Measurements from ENCODE around the gene TSHR.

- TF ChIP-seq, protein P1, sequence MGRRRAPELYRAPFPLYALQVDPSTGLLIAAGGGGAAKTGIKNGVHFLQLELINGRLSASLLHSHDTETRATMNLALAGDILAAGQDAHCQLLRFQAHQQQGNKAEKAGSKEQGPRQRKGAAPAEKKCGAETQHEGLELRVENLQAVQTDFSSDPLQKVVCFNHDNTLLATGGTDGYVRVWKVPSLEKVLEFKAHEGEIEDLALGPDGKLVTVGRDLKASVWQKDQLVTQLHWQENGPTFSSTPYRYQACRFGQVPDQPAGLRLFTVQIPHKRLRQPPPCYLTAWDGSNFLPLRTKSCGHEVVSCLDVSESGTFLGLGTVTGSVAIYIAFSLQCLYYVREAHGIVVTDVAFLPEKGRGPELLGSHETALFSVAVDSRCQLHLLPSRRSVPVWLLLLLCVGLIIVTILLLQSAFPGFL (CRISPR knock-in tag; IDR thresholded peaks at IDR 0.05; ENCODE audit: borderline replicate concordance) = no peak
- TF ChIP-seq SP1 (CRISPR knock-in tag; conservative IDR thresholded peaks at IDR 0.05) (no peak), SMAD4 (CRISPR knock-in tag; IDR thresholded peaks at IDR 0.05) (no peak), MAX (CRISPR knock-in tag; IDR thresholded peaks at IDR 0.05) (no peak), RELA (CRISPR knock-in tag; IDR thresholded peaks at IDR 0.05; ENCODE audit: borderline replicate concordance) (no peak), ZNF512 (CRISPR knock-in tag; IDR thresholded peaks at IDR 0.05; ENCODE audit: borderline replicate concordance) (no peak), SOX15 (CRISPR knock-in tag; IDR thresholded peaks at IDR 0.05) (no peak), ZNF671 (CRISPR knock-in tag; IDR thresholded peaks at IDR 0.05) (no peak), CBFB (CRISPR knock-in tag; IDR thresholded peaks at IDR 0.05; ENCODE audit: low read depth) (no peak), ZNF138 (CRISPR knock-in tag; conservative IDR thresholded peaks at IDR 0.05) (no peak), TEAD4 (CRISPR knock-in tag; IDR thresholded peaks at IDR 0.05) (no peak), CREM (CRISPR knock-in tag; IDR thresholded peaks at IDR 0.05) (no peak)
- TF ChIP-seq, protein P2, sequence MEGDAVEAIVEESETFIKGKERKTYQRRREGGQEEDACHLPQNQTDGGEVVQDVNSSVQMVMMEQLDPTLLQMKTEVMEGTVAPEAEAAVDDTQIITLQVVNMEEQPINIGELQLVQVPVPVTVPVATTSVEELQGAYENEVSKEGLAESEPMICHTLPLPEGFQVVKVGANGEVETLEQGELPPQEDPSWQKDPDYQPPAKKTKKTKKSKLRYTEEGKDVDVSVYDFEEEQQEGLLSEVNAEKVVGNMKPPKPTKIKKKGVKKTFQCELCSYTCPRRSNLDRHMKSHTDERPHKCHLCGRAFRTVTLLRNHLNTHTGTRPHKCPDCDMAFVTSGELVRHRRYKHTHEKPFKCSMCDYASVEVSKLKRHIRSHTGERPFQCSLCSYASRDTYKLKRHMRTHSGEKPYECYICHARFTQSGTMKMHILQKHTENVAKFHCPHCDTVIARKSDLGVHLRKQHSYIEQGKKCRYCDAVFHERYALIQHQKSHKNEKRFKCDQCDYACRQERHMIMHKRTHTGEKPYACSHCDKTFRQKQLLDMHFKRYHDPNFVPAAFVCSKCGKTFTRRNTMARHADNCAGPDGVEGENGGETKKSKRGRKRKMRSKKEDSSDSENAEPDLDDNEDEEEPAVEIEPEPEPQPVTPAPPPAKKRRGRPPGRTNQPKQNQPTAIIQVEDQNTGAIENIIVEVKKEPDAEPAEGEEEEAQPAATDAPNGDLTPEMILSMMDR (IDR thresholded peaks at IDR 0.05) = no peak
- TF ChIP-seq, protein P3, sequence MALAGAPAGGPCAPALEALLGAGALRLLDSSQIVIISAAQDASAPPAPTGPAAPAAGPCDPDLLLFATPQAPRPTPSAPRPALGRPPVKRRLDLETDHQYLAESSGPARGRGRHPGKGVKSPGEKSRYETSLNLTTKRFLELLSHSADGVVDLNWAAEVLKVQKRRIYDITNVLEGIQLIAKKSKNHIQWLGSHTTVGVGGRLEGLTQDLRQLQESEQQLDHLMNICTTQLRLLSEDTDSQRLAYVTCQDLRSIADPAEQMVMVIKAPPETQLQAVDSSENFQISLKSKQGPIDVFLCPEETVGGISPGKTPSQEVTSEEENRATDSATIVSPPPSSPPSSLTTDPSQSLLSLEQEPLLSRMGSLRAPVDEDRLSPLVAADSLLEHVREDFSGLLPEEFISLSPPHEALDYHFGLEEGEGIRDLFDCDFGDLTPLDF (CRISPR knock-in tag; IDR thresholded peaks at IDR 0.05) = no peak
These were observed 9.6 kb downstream of the TSHR start for GRCh38 chr14:80965037-80965436.
